Measurements from ENCODE around the gene SPTB. TPM values are rescaled to one million over a fixed set of nuclear protein-coding genes. Genes with fewer than 3 reads are reported as not detected.

Gene SPTB
- total and polyA plus RNA-seq, 8 donors, result under 0.01 to 3.5 (median 0.55) TPM; not detected in 2

DNA sequence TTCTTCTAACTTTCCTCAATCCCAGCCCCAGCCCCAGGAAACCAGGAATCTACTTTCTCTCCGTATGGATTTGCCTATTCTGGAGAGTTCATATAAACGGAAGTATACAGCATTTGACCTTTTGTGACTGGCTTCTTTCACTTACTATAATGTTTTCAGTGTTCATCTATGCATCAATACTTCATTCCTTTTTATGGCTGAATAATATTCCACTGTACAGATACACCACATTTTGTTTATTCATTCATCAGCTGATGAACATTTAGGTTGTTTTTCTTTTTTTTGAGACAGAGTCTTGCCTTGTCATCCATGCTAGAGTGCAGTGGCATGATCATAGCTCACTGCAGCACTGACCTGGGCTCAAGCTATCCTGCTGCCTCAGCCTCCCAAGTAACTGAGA lies 179.4 kb downstream of the SPTB start:
- H3K4me1 ChIP-seq, result peaks cover 19 to 61% (median 51%) of the 10 kb centered on the region in 4 donors
- intact Hi-C loops (cut with DNase I; ENCODE audit: low total_unique reads), result no loop called here
- no peak for DNase-seq
- H3K27ac ChIP-seq, result no peak overlapping the region
- no peak for TF ChIP-seq EP300 (IDR thresholded peaks at IDR 0.05)
- TF ChIP-seq, protein P1, sequence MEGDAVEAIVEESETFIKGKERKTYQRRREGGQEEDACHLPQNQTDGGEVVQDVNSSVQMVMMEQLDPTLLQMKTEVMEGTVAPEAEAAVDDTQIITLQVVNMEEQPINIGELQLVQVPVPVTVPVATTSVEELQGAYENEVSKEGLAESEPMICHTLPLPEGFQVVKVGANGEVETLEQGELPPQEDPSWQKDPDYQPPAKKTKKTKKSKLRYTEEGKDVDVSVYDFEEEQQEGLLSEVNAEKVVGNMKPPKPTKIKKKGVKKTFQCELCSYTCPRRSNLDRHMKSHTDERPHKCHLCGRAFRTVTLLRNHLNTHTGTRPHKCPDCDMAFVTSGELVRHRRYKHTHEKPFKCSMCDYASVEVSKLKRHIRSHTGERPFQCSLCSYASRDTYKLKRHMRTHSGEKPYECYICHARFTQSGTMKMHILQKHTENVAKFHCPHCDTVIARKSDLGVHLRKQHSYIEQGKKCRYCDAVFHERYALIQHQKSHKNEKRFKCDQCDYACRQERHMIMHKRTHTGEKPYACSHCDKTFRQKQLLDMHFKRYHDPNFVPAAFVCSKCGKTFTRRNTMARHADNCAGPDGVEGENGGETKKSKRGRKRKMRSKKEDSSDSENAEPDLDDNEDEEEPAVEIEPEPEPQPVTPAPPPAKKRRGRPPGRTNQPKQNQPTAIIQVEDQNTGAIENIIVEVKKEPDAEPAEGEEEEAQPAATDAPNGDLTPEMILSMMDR (IDR thresholded peaks at IDR 0.05), result no peak
- TF ChIP-seq POLR2AphosphoS5 (IDR thresholded peaks at IDR 0.05), result no peak
- no peak for TF ChIP-seq POLR2A (IDR thresholded peaks at IDR 0.05)
- peaks cover 0 to 11% (median 0%) of the 10 kb centered on the region in 3 donors for H3K27me3 ChIP-seq
- H3K36me3 ChIP-seq, result no peaks in the 10 kb centered on the region
- 65 to 82% (median 78%) methylated on average over 2 of the region's 2 CpGs for WGBS, 5 donors
- H3K9me3 ChIP-seq, result no peaks in the 10 kb centered on the region
- H3K4me3 ChIP-seq, result no peak overlapping the region

DNA sequence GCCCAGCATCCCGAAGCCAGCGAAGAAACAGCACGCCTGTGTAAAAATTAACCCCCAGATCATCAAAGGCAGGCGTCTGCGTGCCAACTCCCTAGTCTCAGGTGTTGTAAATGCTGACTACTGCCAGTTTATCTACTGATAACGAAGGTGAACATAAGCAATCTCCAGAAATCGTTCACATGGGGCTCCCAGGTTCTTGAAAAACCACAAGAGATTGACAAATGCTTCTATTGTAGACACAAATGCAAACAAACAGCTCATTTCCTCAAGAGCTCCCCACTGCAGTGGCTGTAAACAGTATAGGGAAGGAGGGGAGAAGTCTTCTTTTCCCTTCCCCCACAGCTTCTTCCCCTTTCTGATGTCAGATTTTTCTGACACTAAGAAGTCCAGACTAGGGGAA lies 180.8 kb downstream of the SPTB start:
- Histone ChIP-seq H3K36me3 (no peaks in the 10 kb centered on the region), H3K4me1 (peaks cover 18 to 50% (median 42%) of the 10 kb centered on the region in 4 donors)
- 18 to 51% (median 33%) methylated on average over 7 of the region's 7 CpGs for WGBS, 5 donors

DNA sequence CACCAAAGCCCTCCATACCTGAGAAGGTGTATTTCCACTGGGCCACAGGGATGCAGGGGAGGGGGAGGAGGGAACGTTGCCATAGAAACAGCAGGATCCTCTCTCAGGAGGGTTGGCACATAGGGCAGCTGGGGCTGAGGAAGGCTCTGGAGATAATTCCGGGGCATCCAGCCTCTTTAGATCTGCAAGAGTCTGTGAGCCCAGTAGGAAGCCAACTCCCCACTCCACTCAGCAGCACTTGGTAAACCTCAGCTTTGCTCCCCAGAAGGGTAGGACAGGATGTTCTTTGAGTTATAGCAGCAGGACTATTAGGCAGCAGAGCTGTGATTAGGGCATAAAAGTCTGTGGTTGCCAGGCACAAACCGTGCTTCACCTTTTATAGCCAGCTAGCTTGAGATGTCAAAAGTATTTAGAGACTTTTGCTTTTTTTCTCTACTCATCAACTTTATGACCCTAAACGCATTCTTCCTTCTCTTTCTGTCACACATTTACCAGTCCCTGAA lies 183.3 kb downstream of the SPTB start:
- Histone ChIP-seq H3K9me3 (no peaks in the 10 kb centered on the region), H3K4me1 (peaks cover 13 to 40% (median 27%) of the 10 kb centered on the region in 4 donors), H3K27me3 (no peaks in the 10 kb centered on the region), H3K36me3 (no peaks in the 10 kb centered on the region), H3K27ac (peak overlapping the region in 1 of 5 donors; percentile 49), H3K4me3 (no peak overlapping the region)
- intact Hi-C loops (cut with DNase I; ENCODE audit: low total_unique reads), result no loop called here
- WGBS, 5 donors, result 62 to 76% (median 69%) methylated on average over 4 of the region's 4 CpGs
- TF ChIP-seq EP300 (IDR thresholded peaks at IDR 0.05), result no peak
- TF ChIP-seq, protein P1 (IDR thresholded peaks at IDR 0.05), result no peak
- TF ChIP-seq POLR2A (IDR thresholded peaks at IDR 0.05), result no peak
- peak in 1 of 3 donors; percentile 48 for TF ChIP-seq POLR2AphosphoS5 (IDR thresholded peaks at IDR 0.05)
- no peak for DNase-seq

More for the DNA sequence above, 180.8 kb downstream of the SPTB start:
- Histone ChIP-seq H3K4me3 (no peak overlapping the region), H3K9me3 (no peaks in the 10 kb centered on the region), H3K27me3 (peaks cover 0 to 2% (median 0%) of the 10 kb centered on the region in 3 donors), H3K27ac (peak overlapping the region in 3 of 5 donors; percentile 19 to 65 (median 48))
- peak; percentile 78 to 84 for DNase-seq
- intact Hi-C loops (cut with DNase I; ENCODE audit: low total_unique reads), result no loop called here
- no peak for TF ChIP-seq EP300 (IDR thresholded peaks at IDR 0.05)
- TF ChIP-seq POLR2AphosphoS5 (IDR thresholded peaks at IDR 0.05), result peak in 2 of 3 donors; percentile 82 to 88
- TF ChIP-seq, protein P1 (IDR thresholded peaks at IDR 0.05), result no peak
- TF ChIP-seq POLR2A (IDR thresholded peaks at IDR 0.05), result no peak

Small RNA genes lying within 50 kb of the gene (small RNA-seq; reads per million reads assigned to genes)
- gene RPPH1-2P, result 0 reads per million in 4 donors

Other genes with a start within 250 kb of the SPTB start
- 100 to 1,000 TPM in 1 of 5 donors, 10 to 100 TPM in 4; 25.3 to 292 (median 27.2) TPM for gene PLEKHG3, start 175.5 kb downstream of the SPTB start, total RNA-seq
- gene PLEKHG3, start 175.5 kb downstream of the SPTB start, polyA plus RNA-seq, result 10 to 100 TPM in 1 of 3 donors, 1 to 10 TPM in 2; 7.3 to 24.8 (median 9.2) TPM
- gene CHURC1, start 34.5 kb upstream of the SPTB start, total RNA-seq, result 100 to 1,000 TPM in 1 of 5 donors, 10 to 100 TPM in 4; 20.4 to 102 (median 43.3) TPM
- 10 to 100 TPM; 40.0 to 53.2 (median 41.7) TPM for gene CHURC1, start 34.5 kb upstream of the SPTB start, polyA plus RNA-seq
- 100 to 1,000 TPM in 2 of 5 donors, 10 to 100 TPM in 3; 22.8 to 298 (median 48.4) TPM for gene GPX2, start 62.8 kb upstream of the SPTB start, total RNA-seq
- 100 to 1,000 TPM; 167 to 464 (median 301) TPM for gene GPX2, start 62.8 kb upstream of the SPTB start, polyA plus RNA-seq
- 10 to 100 TPM in 3 of 5 donors, 1 to 10 TPM in 2; 1.2 to 20.3 (median 11.0) TPM for gene RAB15, start 92.4 kb upstream of the SPTB start, total RNA-seq
- gene RAB15, start 92.4 kb upstream of the SPTB start, polyA plus RNA-seq, result 10 to 100 TPM in 2 of 3 donors, 1 to 10 TPM in 1; 7.2 to 14.1 (median 11.9) TPM
- 10 to 100 TPM in 2 of 5 donors, 1 to 10 TPM in 2, not detected in 1; 2.9 to 18.3 (median 8.1) TPM for gene FNTB, start 107.0 kb upstream of the SPTB start, total RNA-seq
- 10 to 100 TPM in 1 of 3 donors, 1 to 10 TPM in 2; 6.1 to 10.6 (median 6.3) TPM for gene FNTB, start 107.0 kb upstream of the SPTB start, polyA plus RNA-seq
- gene MAX, start 222.6 kb upstream of the SPTB start, total RNA-seq, result 10 to 100 TPM; 21.4 to 64.9 (median 51.3) TPM
- gene MAX, start 222.6 kb upstream of the SPTB start, polyA plus RNA-seq, result 10 to 100 TPM; 42.8 to 51.5 (median 44.1) TPM